Myocyte (in vitro differentiated cells): ENCODE measurements around the gene NDUFV1. TPM values are rescaled to one million over a fixed set of nuclear protein-coding genes. Genes with fewer than 3 reads are reported as not detected.
"Not testable (repeated sequence)": the region's sequence is repeated elsewhere in the genome, so short reads cannot be mapped to it uniquely, and the experiment has no call there.

Experiments used
- DNase-seq: peaks from one replicate; pipeline ENCODE4 v3.0.0-alpha.2; 2012; ENCODE audit warnings: low read depth
- total RNA-seq: library from RNA; depleted of rRNA; stranded (reverse); fragments of >200 nt; gene quantifications from 2 replicates; pipeline ENCODE4 v1.2.3, GENCODE V29; 2014

Gene NDUFV1
- total RNA-seq, 1 donor from 2014 or later, result 214 TPM

DNA sequence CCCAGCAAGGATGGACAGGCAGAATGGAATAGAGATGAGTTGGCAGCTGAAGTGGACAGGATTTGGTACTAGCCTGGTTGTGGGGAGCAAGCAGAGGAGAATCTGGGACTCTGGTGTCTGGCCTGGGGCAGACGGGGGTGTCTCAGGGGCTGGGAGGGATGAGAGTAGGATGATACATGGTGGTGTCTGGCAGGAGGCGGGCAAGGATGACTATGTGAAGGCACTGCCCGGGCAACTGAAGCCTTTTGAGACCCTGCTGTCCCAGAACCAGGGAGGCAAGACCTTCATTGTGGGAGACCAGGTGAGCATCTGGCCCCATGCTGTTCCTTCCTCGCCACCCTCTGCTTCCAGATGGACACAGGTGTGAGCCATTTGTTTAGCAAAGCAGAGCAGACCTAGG is 20.8 kb upstream of the NDUFV1 start:
- DNase-seq, result no peak

DNA sequence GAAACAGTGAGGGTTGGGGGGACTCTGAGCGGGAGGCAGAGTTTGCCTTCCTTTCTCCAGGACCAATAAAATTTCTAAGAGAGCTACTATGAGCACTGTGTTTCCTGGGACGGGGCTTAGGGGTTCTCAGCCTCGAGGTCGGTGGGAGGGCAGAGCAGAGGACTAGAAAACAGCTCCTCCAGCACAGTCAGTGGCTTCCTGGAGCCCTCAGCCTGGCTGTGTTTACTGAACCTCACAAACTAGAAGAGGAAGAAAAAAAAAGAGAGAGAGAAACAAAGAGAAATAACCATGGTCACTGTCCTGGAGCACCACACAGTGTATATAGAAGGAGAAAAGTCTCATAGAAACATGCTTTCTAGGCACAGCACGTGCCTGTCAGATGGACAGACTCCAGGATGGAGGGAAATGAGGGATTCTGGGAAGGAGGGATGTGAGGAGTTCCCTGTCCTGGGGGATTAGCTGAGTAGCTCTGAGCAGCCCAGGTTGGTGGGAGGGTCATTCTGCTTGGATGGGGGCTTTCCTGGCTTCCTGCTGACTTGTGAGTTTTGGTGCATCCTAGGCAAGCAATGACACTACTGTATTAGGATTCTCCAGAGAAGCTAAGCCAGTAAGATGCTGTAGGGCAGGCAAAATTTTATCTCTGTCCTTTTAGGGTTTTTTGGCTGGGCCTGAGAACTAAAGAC is 20.0 kb upstream of the NDUFV1 start:
- DNase-seq, result no peak

DNA sequence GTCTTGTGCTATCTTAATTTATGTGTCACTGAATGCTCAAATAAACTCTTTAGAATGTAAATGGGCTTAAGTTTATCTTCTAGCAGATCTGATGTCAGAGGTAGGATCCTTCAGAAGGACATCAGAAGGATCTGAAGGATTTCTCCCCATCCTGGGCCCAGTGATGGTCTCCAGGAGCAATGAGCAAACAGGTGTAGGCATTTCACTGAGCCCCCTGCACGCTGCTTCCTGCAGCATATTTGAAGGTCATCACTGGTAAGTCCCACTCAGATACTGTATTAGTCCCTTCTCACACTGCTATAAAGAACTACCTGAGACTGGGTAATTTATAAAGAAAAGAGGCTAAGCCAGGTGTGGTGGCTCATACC is 18.6 kb upstream of the NDUFV1 start:
- no peak for DNase-seq

GRCh38 chr11:67588899-67589415 is 17.8 kb upstream of the NDUFV1 start:
- not testable (repeated sequence) for DNase-seq

GRCh38 chr11:67592880-67593564 is 13.7 kb upstream of the NDUFV1 start:
- DNase-seq, result no peak

DNA sequence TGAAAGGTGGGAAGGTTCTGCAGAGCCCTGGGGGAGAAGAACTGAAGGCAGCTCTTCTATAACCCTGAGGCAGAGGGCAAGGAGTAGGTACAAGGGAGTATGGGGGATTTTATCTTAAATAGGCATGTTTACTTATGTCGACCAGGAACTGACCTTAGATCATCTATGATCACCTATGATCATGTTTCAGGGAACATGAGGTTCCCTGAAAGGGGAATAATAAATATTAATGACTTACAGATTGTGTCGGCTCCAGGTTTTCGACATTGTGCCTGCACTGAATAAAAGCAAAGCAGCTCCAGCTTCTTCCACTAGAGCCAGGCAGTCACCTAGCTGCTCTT is 13.2 kb upstream of the NDUFV1 start:
- no peak for DNase-seq

DNA sequence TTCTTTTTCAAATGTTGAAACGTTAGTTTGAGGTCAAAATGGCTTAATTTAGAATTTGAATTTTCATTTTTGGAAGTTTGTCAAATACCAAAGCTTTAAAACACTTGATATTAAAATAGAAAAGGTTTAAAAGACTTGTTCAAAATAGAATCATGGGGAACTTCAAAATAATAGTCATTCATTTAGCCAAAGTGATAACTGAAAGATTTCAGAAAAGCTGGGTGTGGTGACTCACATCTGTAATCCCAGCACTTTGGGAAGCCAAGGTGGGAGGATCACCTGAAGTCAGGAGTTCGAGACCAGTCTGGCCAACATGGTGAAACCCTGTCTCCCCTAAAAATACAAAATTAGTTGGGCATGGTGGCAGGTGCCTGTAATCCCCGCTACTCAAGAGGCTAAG is 12.3 kb upstream of the NDUFV1 start:
- no peak for DNase-seq

GRCh38 chr11:67596753-67597300 is 9.9 kb upstream of the NDUFV1 start:
- no peak for DNase-seq

DNA sequence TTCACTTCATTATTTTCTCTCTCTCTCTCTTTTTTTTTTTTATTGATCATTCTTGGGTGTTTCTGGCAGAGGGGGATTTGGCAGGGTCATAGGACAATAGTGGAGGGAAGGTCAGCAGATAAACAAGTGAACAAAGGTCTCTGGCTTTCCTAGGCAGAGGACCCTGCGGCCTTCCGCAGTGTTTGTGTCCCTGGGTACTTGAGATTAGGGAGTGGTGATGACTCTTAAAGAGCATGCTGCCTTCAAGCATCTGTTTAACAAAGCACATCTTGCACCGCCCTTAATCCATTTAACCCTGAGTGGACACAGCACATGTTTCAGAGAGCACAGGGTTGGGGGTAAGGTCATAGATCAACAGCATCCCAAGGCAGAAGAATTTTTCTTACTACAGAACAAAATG is 9.3 kb upstream of the NDUFV1 start:
- not testable (repeated sequence) for DNase-seq

DNA sequence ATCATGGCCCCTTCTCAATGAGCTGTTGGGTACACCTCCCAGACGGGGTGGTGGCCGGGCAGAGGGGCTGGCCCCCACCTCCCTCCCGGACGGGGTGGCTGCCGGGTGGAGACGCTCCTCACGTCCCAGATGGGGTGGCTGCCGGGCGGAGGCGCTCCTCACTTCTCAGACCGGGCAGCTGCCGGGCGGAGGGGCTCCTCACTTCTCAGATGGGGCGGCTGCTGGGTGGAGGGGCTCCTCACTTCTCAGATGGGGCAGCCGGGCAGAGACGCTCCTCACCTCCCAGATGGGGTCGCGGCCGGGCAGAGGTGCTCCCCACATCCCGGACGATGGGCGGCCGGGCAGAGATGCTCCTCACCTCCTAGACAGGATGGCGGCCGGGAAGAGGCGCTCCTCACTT is 8.8 kb upstream of the NDUFV1 start:
- not testable (repeated sequence) for DNase-seq

- DNase-seq, result no peak
Observed at GRCh38 chr11:67599149-67599548, 7.6 kb upstream of the NDUFV1 start.

DNA sequence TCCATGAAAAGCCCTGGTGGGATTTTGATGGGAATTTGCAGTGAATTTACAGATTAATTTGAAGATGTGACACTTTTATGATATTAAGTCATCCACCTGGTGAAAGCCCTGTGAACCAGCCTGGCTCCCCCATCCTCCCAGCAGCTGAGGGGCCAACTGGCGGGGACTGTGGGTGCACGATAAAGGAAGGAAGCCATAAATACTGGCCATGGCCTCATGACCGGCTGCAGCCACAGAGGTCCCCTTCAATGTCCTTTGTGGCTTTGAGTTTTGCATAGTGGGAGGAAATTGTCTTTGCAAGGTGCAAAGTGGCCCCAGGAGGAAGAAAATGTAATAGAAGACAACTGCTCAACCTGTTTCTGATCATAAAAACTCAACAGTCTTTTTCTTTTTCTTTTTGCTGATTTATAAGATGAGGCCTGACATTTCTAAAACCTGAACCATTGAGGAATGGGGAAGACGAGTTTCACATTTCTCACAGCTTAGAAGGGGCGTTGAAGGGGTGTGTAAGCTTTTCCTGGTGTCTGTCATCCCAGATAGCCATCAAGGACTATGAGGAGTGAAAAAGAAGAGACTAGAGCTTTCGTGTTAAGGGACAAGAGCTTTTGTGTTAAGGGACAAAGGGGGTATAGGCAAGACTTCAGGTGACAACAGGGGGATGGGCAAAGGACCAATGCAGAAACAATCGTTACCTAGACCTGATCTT is 6.3 kb upstream of the NDUFV1 start:
- no peak for DNase-seq

- DNase-seq, result no peak
Observed at GRCh38 chr11:67601098-67601497, 5.6 kb upstream of the NDUFV1 start.

- DNase-seq, result not testable (repeated sequence)
Observed at GRCh38 chr11:67604119-67604518, 2.6 kb upstream of the NDUFV1 start.

DNA sequence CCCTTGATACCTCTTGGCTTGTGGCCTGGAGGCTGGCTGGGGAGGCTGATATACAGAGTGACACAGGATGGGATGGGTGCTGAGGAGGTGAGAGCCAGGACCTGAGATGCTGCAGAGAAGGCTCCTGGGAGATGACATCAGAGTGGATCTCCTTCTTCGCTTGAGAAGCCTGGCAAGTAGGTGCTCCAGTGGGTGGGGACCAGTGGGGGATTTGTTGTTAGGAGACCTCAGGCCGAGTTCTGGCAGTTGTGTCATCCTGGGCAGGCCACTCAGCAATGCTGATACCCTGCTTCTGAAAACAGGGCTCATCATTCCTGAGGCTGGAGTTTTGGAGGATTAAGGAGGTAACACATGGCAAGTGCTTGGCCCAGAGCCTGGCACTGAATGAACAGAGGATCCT is 1.9 kb upstream of the NDUFV1 start:
- DNase-seq, result no peak

DNA sequence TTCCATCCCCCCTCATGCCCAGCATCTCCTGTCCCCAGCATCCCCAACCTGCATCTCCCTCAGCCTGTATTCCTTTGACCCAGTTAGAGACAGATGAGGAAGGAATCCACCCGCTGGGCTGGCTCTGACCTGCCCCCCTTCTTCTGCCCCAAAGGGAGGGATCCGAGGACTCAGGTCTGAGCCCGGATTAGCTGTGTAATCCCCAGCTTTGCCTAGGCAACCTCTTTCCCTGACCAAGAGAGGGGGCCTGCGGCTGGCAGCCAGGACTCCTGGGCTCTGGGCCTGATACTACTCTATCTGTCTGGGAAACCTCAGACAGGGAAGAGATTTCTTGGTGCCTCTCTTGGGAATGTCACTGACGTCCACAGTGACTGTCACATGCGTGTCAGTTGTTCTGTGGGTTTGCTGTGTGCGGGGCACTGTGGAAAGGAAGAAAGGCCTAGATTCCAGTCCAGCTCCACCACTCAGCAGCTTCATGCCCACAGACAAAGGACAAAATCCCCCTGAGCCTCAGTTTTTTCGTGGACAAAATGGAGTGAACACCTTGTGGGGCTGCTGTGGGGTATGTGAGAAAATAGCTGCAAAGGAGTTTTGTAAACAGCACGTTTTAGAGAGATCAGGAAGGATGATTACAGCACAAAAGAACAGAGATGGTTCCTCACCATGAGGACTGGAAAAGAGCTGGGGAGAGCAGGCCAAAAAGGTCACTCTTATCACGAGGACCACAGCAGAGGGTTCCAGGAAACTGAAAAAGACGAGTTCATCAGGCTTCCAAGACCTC is 1.3 kb upstream of the NDUFV1 start:
- DNase-seq, result no peak

GRCh38 chr11:67606093-67606491 is 644 bp upstream of the NDUFV1 start:
- peak; percentile 11 for DNase-seq

- no peak for DNase-seq
Observed at GRCh38 chr11:67607507-67607906, 771 bp downstream of the NDUFV1 start.

DNA sequence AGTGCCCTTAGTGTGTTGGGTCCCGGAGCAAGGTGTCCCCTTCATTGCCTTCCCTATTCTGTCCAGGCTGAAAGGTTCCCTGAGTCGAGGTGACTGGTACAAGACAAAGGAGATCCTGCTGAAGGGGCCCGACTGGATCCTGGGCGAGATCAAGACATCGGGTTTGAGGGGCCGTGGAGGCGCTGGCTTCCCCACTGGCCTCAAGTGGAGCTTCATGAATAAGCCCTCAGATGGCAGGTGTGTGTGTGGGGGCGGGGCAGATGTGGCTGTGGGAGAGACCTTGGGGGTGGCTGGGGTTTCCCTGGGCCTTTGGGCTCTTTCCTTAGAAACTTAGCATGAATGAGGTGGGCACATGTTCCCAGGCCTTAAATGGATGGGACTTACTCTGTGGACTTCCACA is 1.8 kb downstream of the NDUFV1 start:
- no peak for DNase-seq

GRCh38 chr11:67609316-67609715 is 2.6 kb downstream of the NDUFV1 start:
- DNase-seq, result no peak

GRCh38 chr11:67610302-67610868 is 3.6 kb downstream of the NDUFV1 start:
- DNase-seq, result no peak
